WTC11 (cell line): ENCODE data around the gene OR8H1. TPM values are rescaled to one million over a fixed set of nuclear protein-coding genes. Genes with fewer than 3 reads are reported as not detected.

Experiments
- ATAC-seq: fragments of 200-7000 bp; cut with Tn5 transposase; 2 replicates; pipeline ENCODE4 v1.10.0; 2021; ENCODE audit warnings: mild to moderate bottlenecking, moderate library complexity
- CTCF ChIA-PET: fragments of 300-600 bp; sonication (Branson Sonifier 250); formaldehyde crosslinking; loops from one replicate; lab custom pipeline; 2021; ENCODE audit warnings: antibody characterized with exemption; lab: Charles Lee
- POLR2A ChIA-PET: fragments of 350-600 bp; sonication (Branson Sonifier 250); formaldehyde crosslinking; loops from one replicate; lab custom pipeline; 2021; ENCODE audit warnings: antibody characterized with exemption; lab: Charles Lee
- DNase-seq: peaks from one replicate; pipeline ENCODE4 v3.0.0; 2021; ENCODE audit warnings: low spot score
- H3K27ac Mint-ChIP-seq: 2 replicates; pipeline ENCODE4 v1.8.0; 2021; ENCODE audit warnings: mixed read lengths
- H3K27me3 Mint-ChIP-seq: 2 replicates; pipeline ENCODE4 v1.8.0; 2021; ENCODE audit warnings: low read depth, mild to moderate bottlenecking, moderate library complexity, mixed read lengths
- H3K36me3 Mint-ChIP-seq: 2 replicates; pipeline ENCODE4 v1.8.0; 2021; ENCODE audit warnings: mixed read lengths
- H3K4me1 Mint-ChIP-seq: 2 replicates; pipeline ENCODE4 v1.8.0; 2022; ENCODE audit warnings: mixed read lengths
- H3K4me3 Mint-ChIP-seq: 2 replicates; pipeline ENCODE4 v1.8.0; 2021; ENCODE audit warnings: mild to moderate bottlenecking, moderate library complexity, mixed read lengths
- H3K9me3 Mint-ChIP-seq: 2 replicates; pipeline ENCODE4 v1.8.0; 2021; ENCODE audit warnings: mixed read lengths
- ATF6 ChIP-seq: sonication (generic); formaldehyde crosslinking; IDR thresholded peaks from 2 replicates; pipeline ENCODE4 v1.8.1; 2023; ENCODE audit warnings: mild to moderate bottlenecking, missing genetic modification reagents
- CREB1 ChIP-seq: sonication (generic); formaldehyde crosslinking; IDR thresholded peaks from 2 replicates; pipeline ENCODE4 v1.8.0; 2023; ENCODE audit warnings: mild to moderate bottlenecking, missing genetic modification reagents
- CREM ChIP-seq: sonication (generic); formaldehyde crosslinking; IDR thresholded peaks from 2 replicates; pipeline ENCODE4 v1.8.1; 2022; ENCODE audit warnings: mild to moderate bottlenecking, missing genetic modification reagents, moderate library complexity
- FOXK1 ChIP-seq: sonication (generic); formaldehyde crosslinking; IDR thresholded peaks from 2 replicates; pipeline ENCODE4 v1.8.0; 2022; ENCODE audit warnings: mild to moderate bottlenecking, moderate library complexity, missing genetic modification reagents
- FOXP1 ChIP-seq: sonication (generic); formaldehyde crosslinking; IDR thresholded peaks from 2 replicates; pipeline ENCODE4 v1.8.0; 2022; ENCODE audit warnings: missing genetic modification reagents, mild to moderate bottlenecking, moderate library complexity, borderline replicate concordance
- MAX ChIP-seq: sonication (generic); formaldehyde crosslinking; IDR thresholded peaks from 2 replicates; pipeline ENCODE4 v1.8.0; 2022; ENCODE audit warnings: mild to moderate bottlenecking, missing genetic modification reagents
- NFYB ChIP-seq: sonication (generic); formaldehyde crosslinking; conservative IDR thresholded peaks from 2 replicates; pipeline ENCODE4 v1.8.0; 2022; ENCODE audit warnings: low read depth, missing genetic modification reagents
- NR2C2 ChIP-seq: sonication (generic); formaldehyde crosslinking; IDR thresholded peaks from 2 replicates; pipeline ENCODE4 v1.8.0; 2022; ENCODE audit warnings: mild to moderate bottlenecking, missing genetic modification reagents
- OVOL2 ChIP-seq: fragments of 250-450 bp; sonication (Bioruptor Pico); IDR thresholded peaks from 2 replicates; pipeline ENCODE4 v1.9.0; 2021; ENCODE audit warnings: mild to moderate bottlenecking, borderline replicate concordance
- PREB ChIP-seq: sonication (generic); formaldehyde crosslinking; IDR thresholded peaks from 2 replicates; pipeline ENCODE4 v1.8.1; 2022; ENCODE audit warnings: mild to moderate bottlenecking, missing genetic modification reagents, moderate library complexity, borderline replicate concordance
- SOX15 ChIP-seq: fragments of 250-450 bp; sonication (Bioruptor Pico); IDR thresholded peaks from 2 replicates; pipeline ENCODE4 v1.9.0; 2021; ENCODE audit warnings: mild to moderate bottlenecking
- TCF7 ChIP-seq: sonication (generic); formaldehyde crosslinking; IDR thresholded peaks from 2 replicates; pipeline ENCODE4 v1.8.0; 2022; ENCODE audit warnings: mild to moderate bottlenecking, low read depth, missing genetic modification reagents, moderate library complexity
- TEAD4 ChIP-seq: sonication (generic); formaldehyde crosslinking; IDR thresholded peaks from 2 replicates; pipeline ENCODE4 v1.8.0; 2022; ENCODE audit warnings: mild to moderate bottlenecking, missing genetic modification reagents
- TP53 ChIP-seq: sonication (generic); formaldehyde crosslinking; IDR thresholded peaks from 2 replicates; pipeline ENCODE4 v1.8.1; 2023; ENCODE audit warnings: mild to moderate bottlenecking, missing genetic modification reagents
- ZMAT4 ChIP-seq: fragments of 250-450 bp; sonication (Bioruptor Pico); IDR thresholded peaks from 2 replicates; pipeline ENCODE4 v1.9.0; 2021; ENCODE audit warnings: mild to moderate bottlenecking
- ZNF121 ChIP-seq: sonication (generic); formaldehyde crosslinking; IDR thresholded peaks from 2 replicates; pipeline ENCODE4 v1.8.0; 2023; ENCODE audit warnings: missing genetic modification reagents
- ZNF232 ChIP-seq: sonication (generic); formaldehyde crosslinking; IDR thresholded peaks from 2 replicates; pipeline ENCODE4 v1.8.0; 2022; ENCODE audit warnings: mild to moderate bottlenecking, missing genetic modification reagents
- total RNA-seq: library from RNA; stranded (reverse); gene quantifications from 3 replicates; pipeline ENCODE4 v1.2.3, GENCODE V29; 2021
- TF ChIP-seq, protein P1 (sequence below): sonication (generic); formaldehyde crosslinking; IDR thresholded peaks from 2 replicates; pipeline ENCODE4 v1.8.0; 2023; ENCODE audit warnings: missing genetic modification reagents
- TF ChIP-seq, protein P2 (sequence below): sonication (generic); formaldehyde crosslinking; IDR thresholded peaks from 2 replicates; pipeline ENCODE4 v1.8.1; 2022; ENCODE audit warnings: low read depth, mild to moderate bottlenecking, moderate library complexity, missing genetic modification reagents, borderline replicate concordance
- TF ChIP-seq, protein P3 (sequence below): sonication (generic); formaldehyde crosslinking; conservative IDR thresholded peaks from 2 replicates; pipeline ENCODE4 v1.8.1; 2023; ENCODE audit warnings: mild to moderate bottlenecking, low read depth, missing genetic modification reagents, moderate library complexity
- TF ChIP-seq, protein P4 (sequence below): fragments of 250-450 bp; sonication (Bioruptor Pico); IDR thresholded peaks from 2 replicates; pipeline ENCODE4 v1.9.0; 2021; ENCODE audit warnings: moderate library complexity, mild to moderate bottlenecking, inconsistent platforms, borderline replicate concordance
- TF ChIP-seq, protein P5 (sequence below): sonication (generic); formaldehyde crosslinking; IDR thresholded peaks from 2 replicates; pipeline ENCODE4 v1.8.0; 2022; ENCODE audit warnings: missing genetic modification reagents

The OR8H1 gene
- total RNA-seq, 1 experiment from 2014 or later: not detected

DNA sequence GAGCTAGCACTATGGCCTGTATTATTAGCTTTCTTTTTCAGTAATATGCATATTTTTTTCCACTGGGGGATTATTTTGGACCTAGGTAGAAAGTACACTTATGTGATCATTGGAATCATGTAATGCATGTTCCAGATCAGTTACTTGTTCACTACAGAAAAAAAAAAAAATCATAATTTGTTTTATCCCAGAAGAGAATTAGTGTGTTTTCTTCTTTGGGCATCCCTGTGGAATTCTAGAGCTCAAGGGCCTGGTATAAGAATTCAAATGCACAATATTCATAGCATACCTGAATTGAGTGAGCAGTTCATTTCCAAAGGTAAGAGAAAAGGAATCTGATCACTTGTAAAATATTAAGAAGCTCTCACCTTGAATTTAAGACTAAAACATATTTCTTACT, 18.2 kb downstream of the OR8H1 start, which contains the start of gene OR5T1 (continued):
- TF ChIP-seq, protein P1, sequence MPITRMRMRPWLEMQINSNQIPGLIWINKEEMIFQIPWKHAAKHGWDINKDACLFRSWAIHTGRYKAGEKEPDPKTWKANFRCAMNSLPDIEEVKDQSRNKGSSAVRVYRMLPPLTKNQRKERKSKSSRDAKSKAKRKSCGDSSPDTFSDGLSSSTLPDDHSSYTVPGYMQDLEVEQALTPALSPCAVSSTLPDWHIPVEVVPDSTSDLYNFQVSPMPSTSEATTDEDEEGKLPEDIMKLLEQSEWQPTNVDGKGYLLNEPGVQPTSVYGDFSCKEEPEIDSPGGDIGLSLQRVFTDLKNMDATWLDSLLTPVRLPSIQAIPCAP: no peak
- TF ChIP-seq ZNF232 (CRISPR knock-in tag) (no peak), FOXK1 (no peak)

GRCh38 chr11:56271092-56271491, 21.0 kb downstream of the OR8H1 start:
- CTCF ChIA-PET: no interaction called here
- Mint-ChIP-seq H3K4me3 (no peak overlapping the region), H3K4me1 (peaks cover 8% of the 10 kb centered on the region; the same call in 1 of the 2 replicates), H3K36me3 (no peaks in the 10 kb centered on the region; the same call in 1 of the 2 replicates), H3K27me3 (no peaks in the 10 kb centered on the region; the same call in 1 of the 2 replicates), H3K9me3 (peaks cover 17% of the 10 kb centered on the region), H3K27ac (no peak overlapping the region)
- ATAC-seq (no peak), DNase-seq (no peak)
- POLR2A ChIA-PET: interaction anchor here (0.6 kb wide), 1 partner anchor 27 kb away, joined by 3 read pairs; no protein-coding TSS in a partner anchor
- TF ChIP-seq TP53 (no peak), FOXP1 (CRISPR knock-in tag) (no peak), CREM (CRISPR knock-in tag) (no peak), TEAD4 (CRISPR knock-in tag) (no peak), ZNF232 (CRISPR knock-in tag) (no peak), NFYB (CRISPR knock-in tag) (no peak), NR2C2 (CRISPR knock-in tag) (no peak), SOX15 (CRISPR knock-in tag) (no peak), ZMAT4 (no peak), TCF7 (CRISPR knock-in tag) (no peak), ZNF121 (CRISPR knock-in tag) (no peak)
- TF ChIP-seq, protein P2, sequence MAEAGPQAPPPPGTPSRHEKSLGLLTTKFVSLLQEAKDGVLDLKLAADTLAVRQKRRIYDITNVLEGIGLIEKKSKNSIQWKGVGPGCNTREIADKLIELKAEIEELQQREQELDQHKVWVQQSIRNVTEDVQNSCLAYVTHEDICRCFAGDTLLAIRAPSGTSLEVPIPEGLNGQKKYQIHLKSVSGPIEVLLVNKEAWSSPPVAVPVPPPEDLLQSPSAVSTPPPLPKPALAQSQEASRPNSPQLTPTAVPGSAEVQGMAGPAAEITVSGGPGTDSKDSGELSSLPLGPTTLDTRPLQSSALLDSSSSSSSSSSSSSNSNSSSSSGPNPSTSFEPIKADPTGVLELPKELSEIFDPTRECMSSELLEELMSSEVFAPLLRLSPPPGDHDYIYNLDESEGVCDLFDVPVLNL: no peak

DNA sequence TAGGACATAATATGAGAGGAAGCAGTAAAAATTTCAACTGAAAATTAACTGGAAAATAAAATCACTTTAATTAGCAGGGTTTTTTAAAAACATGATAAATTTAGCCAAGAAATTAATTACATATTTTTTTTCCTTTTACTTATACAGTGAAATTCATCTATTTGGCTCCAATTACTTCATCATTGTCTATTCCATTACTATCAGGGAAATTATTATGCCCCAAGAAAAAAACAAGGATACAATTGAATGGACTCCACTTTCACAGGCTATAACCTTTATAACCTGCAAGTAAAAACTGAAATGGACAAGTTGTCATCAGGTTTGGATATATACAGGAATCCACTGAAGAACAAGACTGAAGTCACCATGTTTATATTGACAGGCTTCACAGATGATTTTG, 40.1 kb downstream of the OR8H1 start, which contains the start of gene OR5T3:
Gene OR5T3, plus strand, starts transcription at position 301 of the 400 bp plus-strand sequence. Its CDS starts 0 bp downstream, at position 301.
- CTCF ChIA-PET: no interaction called here
- ATAC-seq (no peak), DNase-seq (no peak)
- Mint-ChIP-seq H3K27me3 (no peaks in the 10 kb centered on the region), H3K27ac (no peak within 1 kb of the TSS), H3K4me1 (no peaks in the 10 kb centered on the region), H3K4me3 (no peak within 1 kb of the TSS), H3K36me3 (peaks cover 4% of the 10 kb centered on the region; the same call in 1 of the 2 replicates)
- POLR2A ChIA-PET: no interaction called here
- TF ChIP-seq, protein P3, sequence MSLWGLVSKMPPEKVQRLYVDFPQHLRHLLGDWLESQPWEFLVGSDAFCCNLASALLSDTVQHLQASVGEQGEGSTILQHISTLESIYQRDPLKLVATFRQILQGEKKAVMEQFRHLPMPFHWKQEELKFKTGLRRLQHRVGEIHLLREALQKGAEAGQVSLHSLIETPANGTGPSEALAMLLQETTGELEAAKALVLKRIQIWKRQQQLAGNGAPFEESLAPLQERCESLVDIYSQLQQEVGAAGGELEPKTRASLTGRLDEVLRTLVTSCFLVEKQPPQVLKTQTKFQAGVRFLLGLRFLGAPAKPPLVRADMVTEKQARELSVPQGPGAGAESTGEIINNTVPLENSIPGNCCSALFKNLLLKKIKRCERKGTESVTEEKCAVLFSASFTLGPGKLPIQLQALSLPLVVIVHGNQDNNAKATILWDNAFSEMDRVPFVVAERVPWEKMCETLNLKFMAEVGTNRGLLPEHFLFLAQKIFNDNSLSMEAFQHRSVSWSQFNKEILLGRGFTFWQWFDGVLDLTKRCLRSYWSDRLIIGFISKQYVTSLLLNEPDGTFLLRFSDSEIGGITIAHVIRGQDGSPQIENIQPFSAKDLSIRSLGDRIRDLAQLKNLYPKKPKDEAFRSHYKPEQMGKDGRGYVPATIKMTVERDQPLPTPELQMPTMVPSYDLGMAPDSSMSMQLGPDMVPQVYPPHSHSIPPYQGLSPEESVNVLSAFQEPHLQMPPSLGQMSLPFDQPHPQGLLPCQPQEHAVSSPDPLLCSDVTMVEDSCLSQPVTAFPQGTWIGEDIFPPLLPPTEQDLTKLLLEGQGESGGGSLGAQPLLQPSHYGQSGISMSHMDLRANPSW: no peak
- TF ChIP-seq CREB1 (CRISPR knock-in tag) (no peak), PREB (CRISPR knock-in tag) (no peak), MAX (no peak), ATF6 (CRISPR knock-in tag) (no peak), OVOL2 (CRISPR knock-in tag) (no peak)
- TF ChIP-seq, protein P4, sequence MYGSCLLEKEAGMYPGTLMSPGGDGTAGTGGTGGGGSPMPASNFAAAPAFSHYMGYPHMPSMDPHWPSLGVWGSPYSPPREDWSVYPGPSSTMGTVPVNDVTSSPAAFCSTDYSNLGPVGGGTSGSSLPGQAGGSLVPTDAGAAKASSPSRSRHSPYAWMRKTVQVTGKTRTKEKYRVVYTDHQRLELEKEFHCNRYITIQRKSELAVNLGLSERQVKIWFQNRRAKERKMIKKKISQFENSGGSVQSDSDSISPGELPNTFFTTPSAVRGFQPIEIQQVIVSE (CRISPR knock-in tag): no peak
- TF ChIP-seq, protein P5, sequence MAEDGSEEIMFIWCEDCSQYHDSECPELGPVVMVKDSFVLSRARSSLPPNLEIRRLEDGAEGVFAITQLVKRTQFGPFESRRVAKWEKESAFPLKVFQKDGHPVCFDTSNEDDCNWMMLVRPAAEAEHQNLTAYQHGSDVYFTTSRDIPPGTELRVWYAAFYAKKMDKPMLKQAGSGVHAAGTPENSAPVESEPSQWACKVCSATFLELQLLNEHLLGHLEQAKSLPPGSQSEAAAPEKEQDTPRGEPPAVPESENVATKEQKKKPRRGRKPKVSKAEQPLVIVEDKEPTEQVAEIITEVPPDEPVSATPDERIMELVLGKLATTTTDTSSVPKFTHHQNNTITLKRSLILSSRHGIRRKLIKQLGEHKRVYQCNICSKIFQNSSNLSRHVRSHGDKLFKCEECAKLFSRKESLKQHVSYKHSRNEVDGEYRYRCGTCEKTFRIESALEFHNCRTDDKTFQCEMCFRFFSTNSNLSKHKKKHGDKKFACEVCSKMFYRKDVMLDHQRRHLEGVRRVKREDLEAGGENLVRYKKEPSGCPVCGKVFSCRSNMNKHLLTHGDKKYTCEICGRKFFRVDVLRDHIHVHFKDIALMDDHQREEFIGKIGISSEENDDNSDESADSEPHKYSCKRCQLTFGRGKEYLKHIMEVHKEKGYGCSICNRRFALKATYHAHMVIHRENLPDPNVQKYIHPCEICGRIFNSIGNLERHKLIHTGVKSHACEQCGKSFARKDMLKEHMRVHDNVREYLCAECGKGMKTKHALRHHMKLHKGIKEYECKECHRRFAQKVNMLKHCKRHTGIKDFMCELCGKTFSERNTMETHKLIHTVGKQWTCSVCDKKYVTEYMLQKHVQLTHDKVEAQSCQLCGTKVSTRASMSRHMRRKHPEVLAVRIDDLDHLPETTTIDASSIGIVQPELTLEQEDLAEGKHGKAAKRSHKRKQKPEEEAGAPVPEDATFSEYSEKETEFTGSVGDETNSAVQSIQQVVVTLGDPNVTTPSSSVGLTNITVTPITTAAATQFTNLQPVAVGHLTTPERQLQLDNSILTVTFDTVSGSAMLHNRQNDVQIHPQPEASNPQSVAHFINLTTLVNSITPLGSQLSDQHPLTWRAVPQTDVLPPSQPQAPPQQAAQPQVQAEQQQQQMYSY: no peak
- TF ChIP-seq, all 79 proteins: peak for 0
- H3K9me3 Mint-ChIP-seq: peaks cover 8% of the 10 kb centered on the region
